Measurements from ENCODE around the gene PANK4. TPM values are rescaled to one million over a fixed set of nuclear protein-coding genes. Genes with fewer than 3 reads are reported as not detected.
"Not testable (repeated sequence)": the region's sequence is repeated elsewhere in the genome, so short reads cannot be mapped to it uniquely, and the experiment has no call there.

PANK4 gene
- polyA plus RNA-seq, 1 donor: 27.5 TPM

DNA sequence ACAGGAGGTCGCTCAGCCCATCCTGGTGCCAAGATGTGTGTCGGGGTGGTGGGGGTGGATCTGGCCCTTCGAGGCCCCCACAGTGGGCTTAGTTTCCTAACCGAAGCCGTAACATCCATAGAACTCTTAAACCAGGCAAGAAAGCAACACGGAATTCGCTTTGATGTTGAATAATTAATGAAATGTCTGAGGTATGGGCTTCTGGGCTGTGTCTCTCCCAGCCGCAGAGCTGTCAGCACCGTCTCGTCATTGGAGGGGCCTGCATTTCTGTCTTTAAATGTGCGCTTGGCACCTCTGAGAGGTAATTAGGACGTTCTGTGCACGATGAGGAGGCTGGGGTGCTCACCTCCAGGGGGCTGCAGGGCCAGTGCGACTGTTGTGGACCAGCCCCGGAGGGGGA lies 63.6 kb downstream of the PANK4 start:
- no peak for DNase-seq

DNA sequence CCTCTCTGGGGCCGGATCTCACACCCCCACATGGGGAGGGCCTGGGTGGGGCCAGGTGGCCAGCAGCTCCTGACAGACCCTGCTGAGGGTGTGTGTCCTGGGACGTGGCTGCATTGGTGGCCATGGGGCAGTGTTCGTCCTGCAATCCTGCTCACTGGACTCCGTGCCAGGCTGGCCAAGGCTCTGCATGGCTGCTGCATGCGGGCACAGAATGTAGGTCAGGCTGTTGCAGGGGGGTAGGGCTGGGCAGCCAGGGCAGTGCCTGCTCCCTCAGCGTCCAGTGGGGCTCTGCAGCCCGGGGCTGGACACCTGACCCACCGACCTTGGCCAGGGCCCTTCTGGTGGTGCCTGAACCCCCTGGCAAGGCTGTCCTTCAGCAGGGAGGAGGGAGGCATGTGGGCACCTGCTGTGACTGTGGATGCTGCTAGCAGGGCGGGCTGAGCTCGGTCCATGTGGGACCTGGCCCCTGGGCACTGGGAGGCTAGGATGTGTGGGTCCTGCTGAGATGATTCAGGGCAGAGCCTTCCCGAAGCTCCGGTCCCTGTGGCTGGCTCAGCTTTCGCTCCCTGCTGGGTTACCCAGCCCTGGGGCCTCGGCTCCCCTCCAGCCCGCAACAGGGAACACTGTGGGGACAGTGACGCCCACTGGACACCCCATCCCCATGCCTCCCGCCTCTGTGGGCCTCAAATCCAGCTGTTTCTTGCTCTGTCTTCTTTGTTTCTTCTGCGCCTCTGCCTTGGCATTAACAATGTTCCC lies 65.2 kb downstream of the PANK4 start:
- no peak for DNase-seq

DNA sequence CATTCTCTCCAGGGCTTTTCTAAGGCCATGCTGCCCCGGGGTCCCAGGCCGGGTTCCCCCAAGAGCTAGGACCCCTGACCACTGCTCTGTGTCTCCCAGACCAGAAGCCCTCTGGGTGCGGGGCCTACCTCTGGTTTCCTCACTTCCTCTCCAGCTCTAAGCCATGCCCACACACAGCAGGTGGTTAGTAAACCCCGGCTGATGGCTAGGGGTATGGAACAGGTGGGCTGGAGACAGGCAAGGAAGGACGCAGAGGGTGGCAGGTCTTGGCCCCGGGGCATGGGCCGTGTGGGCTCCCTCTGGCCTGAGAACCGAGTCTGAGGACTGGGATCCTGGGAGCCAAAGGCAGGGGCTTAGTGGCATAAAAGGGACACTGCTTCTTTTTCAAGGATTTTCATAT lies 66.2 kb downstream of the PANK4 start:
- DNase-seq: no peak

DNA sequence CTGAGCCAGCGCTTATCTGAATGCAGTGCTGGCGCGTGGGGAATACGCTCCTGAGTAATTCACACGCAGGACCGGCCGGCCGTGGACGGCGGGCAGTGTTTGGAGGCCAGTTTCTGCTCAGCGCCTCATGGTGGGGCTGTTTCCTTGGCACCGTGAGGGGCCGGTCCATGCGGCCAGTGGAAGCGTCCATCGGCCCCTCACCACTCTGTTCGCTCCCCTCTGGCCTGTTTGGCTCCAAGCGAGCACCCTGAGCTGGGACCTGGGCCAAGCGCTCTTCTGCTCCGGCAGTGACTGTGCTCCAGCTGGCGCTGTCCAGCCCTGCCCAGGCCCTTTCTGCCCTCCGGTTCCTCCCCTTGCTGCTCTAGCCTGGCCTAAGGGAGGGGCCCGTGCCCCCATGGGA lies 66.6 kb downstream of the PANK4 start:
- DNase-seq: no peak

DNA sequence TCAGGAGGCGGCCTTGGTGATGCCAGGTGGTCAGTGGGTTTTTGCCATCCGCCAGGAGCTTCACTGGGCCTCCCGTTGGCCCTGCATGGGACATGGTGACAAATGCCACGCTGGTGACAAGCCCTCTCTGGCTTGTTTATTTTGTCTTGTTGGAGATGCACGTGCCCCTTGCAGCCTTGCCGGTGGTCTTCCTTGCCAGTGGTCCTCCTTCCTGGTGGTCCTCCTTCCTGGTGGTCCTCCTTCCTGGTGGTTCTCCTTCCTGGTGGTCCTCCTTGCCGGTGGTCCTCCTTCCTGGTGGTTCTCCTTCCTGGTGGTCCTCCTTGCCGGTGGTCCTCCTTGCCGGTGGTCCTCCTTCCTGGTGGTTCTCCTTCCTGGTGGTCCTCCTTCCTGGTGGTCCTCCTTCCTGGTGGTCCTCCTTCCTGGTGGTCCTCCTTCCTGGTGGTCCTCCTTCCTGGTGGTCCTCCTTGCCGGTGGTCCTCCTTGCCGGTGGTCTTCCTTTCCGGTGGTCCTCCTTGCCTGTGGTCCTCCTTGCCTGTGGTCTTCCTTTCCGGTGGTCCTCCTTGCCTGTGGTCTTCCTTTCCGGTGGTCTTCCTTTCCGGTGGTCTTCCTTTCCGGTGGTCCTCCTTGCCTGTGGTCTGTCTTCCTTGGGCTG lies 67.2 kb downstream of the PANK4 start:
- DNase-seq: not testable (repeated sequence)

DNA sequence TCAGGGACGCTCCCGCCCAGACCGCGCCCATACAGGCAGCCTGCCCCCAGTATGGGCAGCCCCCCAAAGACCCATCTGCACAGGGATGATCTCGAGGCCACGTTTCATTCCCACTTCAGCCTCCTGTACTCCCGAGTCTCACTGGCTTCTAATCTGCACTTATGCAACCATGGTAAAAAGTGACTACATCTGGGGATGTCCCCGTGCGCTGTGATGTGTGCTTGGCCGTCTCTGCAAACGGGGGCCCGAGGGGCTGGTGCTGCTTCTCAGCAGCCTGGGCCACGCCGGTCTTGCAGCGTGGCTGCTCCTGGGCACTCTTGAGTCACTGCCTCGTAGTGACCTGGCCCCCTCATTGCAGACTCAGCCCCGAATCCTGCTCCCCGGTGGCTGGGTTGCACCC lies 67.7 kb downstream of the PANK4 start:
- no peak for DNase-seq

Other genes with a start within 250 kb of the PANK4 start
- 16.1 TPM for gene MORN1, start 135.0 kb downstream of the PANK4 start, polyA plus RNA-seq (ENCODE audit: insufficient read length)
- 129 TPM for gene RER1, start 134.8 kb downstream of the PANK4 start, polyA plus RNA-seq (ENCODE audit: insufficient read length)
- gene PEX10, start 114.0 kb downstream of the PANK4 start, polyA plus RNA-seq (ENCODE audit: insufficient read length): 21.5 TPM
- gene PLCH2, start 50.3 kb downstream of the PANK4 start, polyA plus RNA-seq (ENCODE audit: insufficient read length): 0.80 TPM
- not detected for gene HES5, start 3.7 kb upstream of the PANK4 start, polyA plus RNA-seq (ENCODE audit: insufficient read length)
- gene TNFRSF14, start 29.8 kb upstream of the PANK4 start, polyA plus RNA-seq (ENCODE audit: insufficient read length): 17.8 TPM
- gene PRXL2B, start 60.2 kb upstream of the PANK4 start, polyA plus RNA-seq (ENCODE audit: insufficient read length): 35.4 TPM
- 1.6 TPM for gene MMEL1, start 106.4 kb upstream of the PANK4 start, polyA plus RNA-seq (ENCODE audit: insufficient read length)

All from left kidney (tissue), 2 donors.